ENCODE measurements around the gene SCN11A. TPM values are rescaled to one million over a fixed set of nuclear protein-coding genes. Genes with fewer than 3 reads are reported as not detected.

SCN11A gene
- total and polyA plus RNA-seq, 2 of the 13 experiments (the other 11 are each of a cell fraction or from before 2014, with no cell fraction given) = 0.02 to 0.11 TPM

DNA sequence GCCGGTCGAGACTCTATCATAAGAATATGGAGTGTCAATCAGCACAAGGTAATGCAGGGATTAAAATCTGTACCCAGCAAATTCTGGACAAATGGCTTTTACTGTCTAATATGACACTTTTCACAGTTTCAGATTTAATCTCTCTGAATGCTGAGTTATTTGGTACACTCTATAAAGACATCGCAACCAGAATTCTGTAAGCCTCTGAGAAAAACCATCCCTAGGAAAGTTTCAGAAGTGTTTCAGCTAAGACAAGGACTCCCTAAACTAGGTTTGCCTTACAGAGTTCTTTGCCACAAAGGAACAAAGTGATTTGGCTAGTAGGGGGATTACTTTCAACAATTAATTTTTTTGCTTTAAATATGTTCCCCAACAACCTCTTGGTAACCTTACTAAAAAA is 11.4 kb upstream of the SCN11A start:
- 100% methylated on average over 3 of the region's 3 CpGs for WGBS (ENCODE audit: low lambda C conversion rate)
- Histone ChIP-seq H3K36me3 (replicated peaks in 1 of 2; ENCODE audit: control insufficient read depth in 1 of 2, insufficient read depth in 2 of 2, low read length in 2 of 2) (peaks cover 3 to 28% of the 10 kb centered on the region in 2 experiments; a peak in 4 of 5 replicates), H3K79me2 (ENCODE audit: insufficient read depth, low read length) (peaks cover 37% of the 10 kb centered on the region), H3K9me3 (ENCODE audit: low read length) (no peaks in the 10 kb centered on the region), H3K4me1 (ENCODE audit: insufficient read depth, low read length) (peaks cover 12% of the 10 kb centered on the region), H3K27me3 (ENCODE audit: control insufficient read depth in 1 of 2, insufficient read depth in 2 of 2, low read length in 2 of 2) (no peaks in the 10 kb centered on the region), H3K27ac (ENCODE audit: extremely low read length, insufficient read depth, low read length) (no peak overlapping the region), H4K20me1 (ENCODE audit: insufficient read depth, low read length) (peaks cover 24% of the 10 kb centered on the region; the same call in 1 of the 2 replicates), H3K4me3 (replicated peaks in 1 of 3; ENCODE audit: insufficient read depth in 1 of 3, low read depth in 2 of 3, low read length in 3 of 3) (no peak overlapping the region), H3K9ac (ENCODE audit: insufficient read depth, low read depth, low read length) (no peak overlapping the region), H3K4me2 (ENCODE audit: low read depth, low read length) (no peak overlapping the region), H2AFZ (ENCODE audit: low read length) (no peak overlapping the region)
- ATAC-seq = no peak
- DNase-seq (ENCODE audit: low spot score) = no peak
- CTCF ChIA-PET (ENCODE audit: low intra/inter-chr PET ratio, low total read pairs) = no interaction called here
- BruUV-seq (replicated peaks) = no TSS peak
- intact Hi-C loops (cut with micrococcal nuclease; ENCODE audit: unreplicated experiment) = no loop called here
- no peak for FAIRE-seq
- POLR2A ChIA-PET = no interaction called here
- TF ChIP-seq ZNF253 (CRISPR knock-in tag; IDR thresholded peaks at IDR 0.05; ENCODE audit: borderline replicate concordance) (no peak), ZNF547 (CRISPR knock-in tag; IDR thresholded peaks at IDR 0.05) (no peak), ZKSCAN1 (IDR thresholded peaks at IDR 0.05; ENCODE audit: low read length) (no peak), ZNF878 (CRISPR knock-in tag; IDR thresholded peaks at IDR 0.05) (no peak), ZSCAN9 (CRISPR knock-in tag; IDR thresholded peaks at IDR 0.05; ENCODE audit: borderline replicate concordance) (no peak), MLX (CRISPR knock-in tag; IDR thresholded peaks at IDR 0.05) (no peak), ATF1 (CRISPR knock-in tag; IDR thresholded peaks at IDR 0.05) (no peak)
- TF ChIP-seq, protein P1, sequence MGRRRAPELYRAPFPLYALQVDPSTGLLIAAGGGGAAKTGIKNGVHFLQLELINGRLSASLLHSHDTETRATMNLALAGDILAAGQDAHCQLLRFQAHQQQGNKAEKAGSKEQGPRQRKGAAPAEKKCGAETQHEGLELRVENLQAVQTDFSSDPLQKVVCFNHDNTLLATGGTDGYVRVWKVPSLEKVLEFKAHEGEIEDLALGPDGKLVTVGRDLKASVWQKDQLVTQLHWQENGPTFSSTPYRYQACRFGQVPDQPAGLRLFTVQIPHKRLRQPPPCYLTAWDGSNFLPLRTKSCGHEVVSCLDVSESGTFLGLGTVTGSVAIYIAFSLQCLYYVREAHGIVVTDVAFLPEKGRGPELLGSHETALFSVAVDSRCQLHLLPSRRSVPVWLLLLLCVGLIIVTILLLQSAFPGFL (CRISPR knock-in tag; IDR thresholded peaks at IDR 0.05) = no peak
- in situ Hi-C loops (cut with HindIII; ENCODE audit: extremely low pct_ligation_motif_present, low pct_unique_long_range_greater_than_20kb) = no loop called here

DNA sequence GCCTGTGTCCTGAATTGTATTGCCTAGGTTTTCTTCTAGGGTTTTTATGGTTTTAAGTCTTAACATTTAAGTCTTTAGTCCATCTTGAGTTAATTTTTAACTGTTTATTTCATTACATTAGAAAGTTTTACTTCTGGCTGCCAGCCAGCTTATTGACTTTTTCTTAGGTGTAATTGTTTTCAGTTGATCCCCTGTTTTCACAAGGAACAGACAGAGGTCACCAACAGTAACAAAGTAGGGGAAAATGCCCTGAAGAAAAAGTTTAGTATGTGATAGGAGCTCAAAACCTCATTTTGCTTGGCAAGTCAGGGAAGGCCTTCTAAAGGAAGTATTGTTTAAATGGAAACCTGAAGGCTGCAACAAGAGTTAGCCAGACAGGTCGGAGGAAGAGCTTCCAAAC is 10.4 kb upstream of the SCN11A start:
- POLR2A ChIA-PET = interaction anchor here (0.9 kb wide), 1 partner anchor 11 kb away, joined by 3 read pairs; no protein-coding TSS in a partner anchor
- H3K4me3 ChIP-seq (replicated peaks in 1 of 3; ENCODE audit: insufficient read depth in 1 of 3, low read depth in 2 of 3, low read length in 3 of 3) = no peak overlapping the region
- no peaks in the 10 kb centered on the region for H3K27me3 ChIP-seq (ENCODE audit: control insufficient read depth in 1 of 2, insufficient read depth in 2 of 2, low read length in 2 of 2)
- WGBS (ENCODE audit: low lambda C conversion rate) = 80% methylated on average over 1 of the region's 1 CpG
- H3K9ac ChIP-seq (ENCODE audit: insufficient read depth, low read depth, low read length) = no peak overlapping the region
- ATAC-seq (no peak), DNase-seq (ENCODE audit: low spot score) (no peak), FAIRE-seq (no peak)
- H3K27ac ChIP-seq (ENCODE audit: extremely low read length, insufficient read depth, low read length) = no peak overlapping the region
- peaks cover 42% of the 10 kb centered on the region for H3K79me2 ChIP-seq (ENCODE audit: insufficient read depth, low read length)
- H3K9me3 ChIP-seq (ENCODE audit: low read length) = no peaks in the 10 kb centered on the region
- H2AFZ ChIP-seq (ENCODE audit: low read length) = no peak overlapping the region
- no TSS peak for BruUV-seq (replicated peaks)
- peaks cover 12% of the 10 kb centered on the region for H3K4me1 ChIP-seq (ENCODE audit: insufficient read depth, low read length)
- H4K20me1 ChIP-seq (ENCODE audit: insufficient read depth, low read length) = peaks cover 24% of the 10 kb centered on the region; the same call in 1 of the 2 replicates
- CTCF ChIA-PET (ENCODE audit: low intra/inter-chr PET ratio, low total read pairs) = no interaction called here
- peaks cover 0 to 23% of the 10 kb centered on the region in 2 experiments; a peak in 4 of 5 replicates for H3K36me3 ChIP-seq (replicated peaks in 1 of 2; ENCODE audit: control insufficient read depth in 1 of 2, insufficient read depth in 2 of 2, low read length in 2 of 2)
- in situ Hi-C loops (cut with HindIII; ENCODE audit: extremely low pct_ligation_motif_present, low pct_unique_long_range_greater_than_20kb) (no loop called here), intact Hi-C loops (cut with micrococcal nuclease; ENCODE audit: unreplicated experiment) (no loop called here)
- H3K4me2 ChIP-seq (ENCODE audit: low read depth, low read length) = no peak overlapping the region
- TF ChIP-seq ZBTB33 (CRISPR knock-in tag; IDR thresholded peaks at IDR 0.05) (no peak), ZNF264 (CRISPR knock-in tag; IDR thresholded peaks at IDR 0.05) (no peak), PAX8 (CRISPR knock-in tag; IDR thresholded peaks at IDR 0.05; ENCODE audit: borderline replicate concordance) (no peak), ZNF263 (CRISPR knock-in tag; IDR thresholded peaks at IDR 0.05) (no peak), SATB2 (CRISPR knock-in tag; IDR thresholded peaks at IDR 0.05) (no peak), SALL1 (CRISPR knock-in tag; IDR thresholded peaks at IDR 0.05) (no peak), ZNF136 (CRISPR knock-in tag; IDR thresholded peaks at IDR 0.05; ENCODE audit: low read depth) (no peak), ZNF724P (CRISPR knock-in tag; IDR thresholded peaks at IDR 0.05; ENCODE audit: borderline replicate concordance) (no peak), ZNF121 (CRISPR knock-in tag; IDR thresholded peaks at IDR 0.05) (no peak)
- TF ChIP-seq, protein P2, sequence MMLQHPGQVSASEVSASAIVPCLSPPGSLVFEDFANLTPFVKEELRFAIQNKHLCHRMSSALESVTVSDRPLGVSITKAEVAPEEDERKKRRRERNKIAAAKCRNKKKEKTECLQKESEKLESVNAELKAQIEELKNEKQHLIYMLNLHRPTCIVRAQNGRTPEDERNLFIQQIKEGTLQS (CRISPR knock-in tag; IDR thresholded peaks at IDR 0.05) = no peak
